PC-3 (cell line): ENCODE results near the gene NUP93.

Experiments used
- CTCF ChIP-seq: fragments of 300-600 bp; sonication (generic); conservative IDR thresholded peaks from 2 replicates; pipeline ENCODE4 v1.5.1; 2017; ENCODE audit warnings: antibody characterized with exemption, low read depth, mild to moderate bottlenecking, low read length
- EZH2 ChIP-seq: fragments of 300-600 bp; sonication (generic); IDR thresholded peaks from one replicate; pipeline ENCODE4 v1.6.1; 2017; ENCODE audit warnings: antibody characterized with exemption, mild to moderate bottlenecking, low read length; ENCODE audit not compliant: unreplicated experiment
- EZH2phosphoT487 ChIP-seq: fragments of 300-600 bp; sonication (generic); IDR thresholded peaks from 2 replicates; pipeline ENCODE4 v1.6.1; 2018; ENCODE audit warnings: mild to moderate bottlenecking, antibody characterized with exemption, low read length, borderline replicate concordance

- TF ChIP-seq CTCF = no peak
- no peak for TF ChIP-seq EZH2
- TF ChIP-seq EZH2phosphoT487 = no peak
Observed at GRCh38 chr16:56728027-56728426, 1.9 kb upstream of the NUP93 start.
